HG03432 (cell line): ENCODE results near the gene IGLON5.

Experiments used
- ATAC-seq: cut with Tn5 transposase; IDR thresholded peaks from one replicate; pipeline ENCODE4 v1.9.1; 2021; ENCODE audit warnings: mild to moderate bottlenecking, moderate library complexity; ENCODE audit not compliant: unreplicated experiment

IGLON5 gene

GRCh38 chr19:51317376-51317775, 5.9 kb downstream of the IGLON5 start:
- no peak for ATAC-seq

- no peak for ATAC-seq
These were observed 6.5 kb downstream of the IGLON5 start for GRCh38 chr19:51317968-51318367.

- no peak for ATAC-seq
These were observed 7.5 kb downstream of the IGLON5 start for GRCh38 chr19:51318687-51319648.

GRCh38 chr19:51319649-51320279, 8.3 kb downstream of the IGLON5 start:
- ATAC-seq = no peak

- no peak for ATAC-seq
These were observed 8.8 kb downstream of the IGLON5 start for GRCh38 chr19:51320280-51320657.

GRCh38 chr19:51321799-51322198, 10.4 kb downstream of the IGLON5 start:
- ATAC-seq = no peak

- ATAC-seq = no peak
These were observed 12.2 kb downstream of the IGLON5 start for GRCh38 chr19:51323481-51324166.

GRCh38 chr19:51324167-51324481, 12.7 kb downstream of the IGLON5 start:
- ATAC-seq = no peak

- ATAC-seq = no peak
These were observed 13.9 kb downstream of the IGLON5 start for GRCh38 chr19:51325161-51325976.

- no peak for ATAC-seq
These were observed 15.0 kb downstream of the IGLON5 start for GRCh38 chr19:51326216-51327065.

- ATAC-seq = no peak
These were observed 15.9 kb downstream of the IGLON5 start for GRCh38 chr19:51327066-51328001.

- no peak for ATAC-seq
These were observed 18.0 kb downstream of the IGLON5 start for GRCh38 chr19:51329411-51329810.

- no peak for ATAC-seq
These were observed 18.9 kb downstream of the IGLON5 start for GRCh38 chr19:51330366-51330765.

GRCh38 chr19:51331193-51331592, 19.7 kb downstream of the IGLON5 start:
- no peak for ATAC-seq

- ATAC-seq = no peak
These were observed 20.3 kb downstream of the IGLON5 start for GRCh38 chr19:51331716-51332115.

- no peak for ATAC-seq
These were observed 22.5 kb downstream of the IGLON5 start for GRCh38 chr19:51333836-51334460.

GRCh38 chr19:51337141-51337860, 25.9 kb downstream of the IGLON5 start:
- ATAC-seq = no peak
